Lower lobe of right lung (tissue), 2 donors: Measurements from ENCODE around the gene BMP8A. TPM values are rescaled to one million over a fixed set of nuclear protein-coding genes. Genes with fewer than 3 reads are reported as not detected.

Experiments
- ATAC-seq, 2 donors: fragments of 200-7000 bp; cut with Tn5 transposase; one replicate each; pipeline ENCODE4 v1.9.1; 2020 to 2022; ENCODE audit warnings: mild to moderate bottlenecking in 2 of 2, moderate library complexity in 2 of 2
- DNase-seq: peaks from one replicate; pipeline ENCODE4 v3.0.0-alpha.2; 2020
- H3K27ac ChIP-seq: fragments of 200-600 bp; one replicate; pipeline ENCODE4 v1.8.0; 2022
- H3K27me3 ChIP-seq: fragments of 200-600 bp; one replicate; pipeline ENCODE4 v1.8.0; 2022; ENCODE audit warnings: low read depth
- H3K36me3 ChIP-seq: fragments of 200-600 bp; one replicate; pipeline ENCODE4 v1.8.0; 2022; ENCODE audit warnings: mild to moderate bottlenecking
- H3K4me1 ChIP-seq: fragments of 200-600 bp; one replicate; pipeline ENCODE4 v1.8.0; 2022
- H3K4me3 ChIP-seq: fragments of 200-600 bp; one replicate; pipeline ENCODE4 v1.8.0; 2022; ENCODE audit warnings: mild to moderate bottlenecking
- H3K9me3 ChIP-seq: fragments of 200-600 bp; one replicate; pipeline ENCODE4 v1.8.0; 2022
- intact Hi-C: fragments of 100-400 bp; cut with DNase I; formaldehyde crosslinking; loops from one replicate; pipeline ENCODE4 v1.11.0; 2022
- total RNA-seq: library from RNA; stranded (reverse); fragmentation: NEBNext Ultra II Directional; extraction: Animal tissue kit (Norgen Biotek cat#: 25700); gene quantifications from one replicate; pipeline ENCODE4 v1.2.1, GENCODE V29; 2021
- TF ChIP-seq, protein P1 (sequence below): fragments of 200-600 bp; IDR thresholded peaks from one replicate; pipeline ENCODE4 v1.8.0; 2022; ENCODE audit warnings: antibody characterized with exemption, mild to moderate bottlenecking
- donor health status: DM: no; HTN: yes; CAD: no; lungs with severe emphysema.

Gene BMP8A
- total RNA-seq, 1 donor from 2014 or later = not detected

DNA sequence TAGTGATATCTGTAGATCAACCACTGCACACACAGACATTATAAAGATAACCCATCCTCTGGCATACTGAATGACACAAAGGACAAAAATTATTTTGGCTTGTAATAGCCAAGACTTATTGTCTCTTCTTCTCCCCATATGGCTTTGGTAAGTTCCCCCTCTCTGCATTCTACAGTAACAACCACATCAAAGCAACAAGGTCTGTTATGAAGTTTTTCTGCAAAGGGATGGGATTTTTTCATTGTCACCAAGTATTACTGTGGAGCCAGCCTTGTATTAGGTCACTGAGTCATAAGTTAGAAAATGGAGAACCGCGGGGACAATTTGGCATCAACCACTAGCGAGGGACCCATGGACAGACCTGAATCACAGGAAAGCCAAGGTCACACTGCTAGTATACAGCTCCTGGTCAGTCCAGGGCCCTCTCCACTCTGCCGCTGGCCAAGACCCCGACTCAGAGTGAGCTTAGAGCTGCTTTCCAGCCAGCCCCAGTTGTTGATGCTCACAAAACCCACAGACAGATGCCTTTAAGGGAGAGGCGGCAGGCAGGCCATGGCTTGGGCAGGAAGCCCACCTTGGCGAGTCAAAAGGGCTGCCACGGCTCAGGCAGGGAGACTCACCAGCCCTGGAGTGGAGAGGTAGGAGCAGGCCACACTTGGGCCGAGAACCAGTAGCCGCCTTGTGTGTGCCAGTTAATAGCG, 79.2 kb downstream of the BMP8A start:
- Histone ChIP-seq H3K4me1 (peaks cover 30% of the 10 kb centered on the region), H3K27ac (no peak overlapping the region), H3K36me3 (peaks cover 86% of the 10 kb centered on the region), H3K4me3 (no peak overlapping the region), H3K27me3 (no peaks in the 10 kb centered on the region), H3K9me3 (no peaks in the 10 kb centered on the region)
- TF ChIP-seq, protein P1, sequence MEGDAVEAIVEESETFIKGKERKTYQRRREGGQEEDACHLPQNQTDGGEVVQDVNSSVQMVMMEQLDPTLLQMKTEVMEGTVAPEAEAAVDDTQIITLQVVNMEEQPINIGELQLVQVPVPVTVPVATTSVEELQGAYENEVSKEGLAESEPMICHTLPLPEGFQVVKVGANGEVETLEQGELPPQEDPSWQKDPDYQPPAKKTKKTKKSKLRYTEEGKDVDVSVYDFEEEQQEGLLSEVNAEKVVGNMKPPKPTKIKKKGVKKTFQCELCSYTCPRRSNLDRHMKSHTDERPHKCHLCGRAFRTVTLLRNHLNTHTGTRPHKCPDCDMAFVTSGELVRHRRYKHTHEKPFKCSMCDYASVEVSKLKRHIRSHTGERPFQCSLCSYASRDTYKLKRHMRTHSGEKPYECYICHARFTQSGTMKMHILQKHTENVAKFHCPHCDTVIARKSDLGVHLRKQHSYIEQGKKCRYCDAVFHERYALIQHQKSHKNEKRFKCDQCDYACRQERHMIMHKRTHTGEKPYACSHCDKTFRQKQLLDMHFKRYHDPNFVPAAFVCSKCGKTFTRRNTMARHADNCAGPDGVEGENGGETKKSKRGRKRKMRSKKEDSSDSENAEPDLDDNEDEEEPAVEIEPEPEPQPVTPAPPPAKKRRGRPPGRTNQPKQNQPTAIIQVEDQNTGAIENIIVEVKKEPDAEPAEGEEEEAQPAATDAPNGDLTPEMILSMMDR = no peak
- DNase-seq = no peak
- ATAC-seq = no peak
- intact Hi-C loops = no loop called here

DNA sequence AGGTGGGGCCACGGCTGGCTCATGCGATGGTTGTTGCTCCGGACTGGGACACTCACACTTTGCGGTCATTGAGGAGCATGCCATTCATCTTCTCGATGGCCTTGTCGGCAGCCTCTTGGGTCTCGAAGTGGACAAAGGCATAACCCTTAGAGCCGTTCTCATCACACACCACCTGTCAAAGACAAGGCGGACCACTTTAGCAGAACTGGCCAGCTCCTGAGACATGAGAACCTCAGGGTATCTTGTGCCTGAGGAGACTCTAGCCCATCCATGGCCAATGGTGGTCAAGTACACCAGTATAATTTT, 79.7 kb downstream of the BMP8A start:
- H3K27me3 ChIP-seq = no peaks in the 10 kb centered on the region
- no peak for ATAC-seq

DNA sequence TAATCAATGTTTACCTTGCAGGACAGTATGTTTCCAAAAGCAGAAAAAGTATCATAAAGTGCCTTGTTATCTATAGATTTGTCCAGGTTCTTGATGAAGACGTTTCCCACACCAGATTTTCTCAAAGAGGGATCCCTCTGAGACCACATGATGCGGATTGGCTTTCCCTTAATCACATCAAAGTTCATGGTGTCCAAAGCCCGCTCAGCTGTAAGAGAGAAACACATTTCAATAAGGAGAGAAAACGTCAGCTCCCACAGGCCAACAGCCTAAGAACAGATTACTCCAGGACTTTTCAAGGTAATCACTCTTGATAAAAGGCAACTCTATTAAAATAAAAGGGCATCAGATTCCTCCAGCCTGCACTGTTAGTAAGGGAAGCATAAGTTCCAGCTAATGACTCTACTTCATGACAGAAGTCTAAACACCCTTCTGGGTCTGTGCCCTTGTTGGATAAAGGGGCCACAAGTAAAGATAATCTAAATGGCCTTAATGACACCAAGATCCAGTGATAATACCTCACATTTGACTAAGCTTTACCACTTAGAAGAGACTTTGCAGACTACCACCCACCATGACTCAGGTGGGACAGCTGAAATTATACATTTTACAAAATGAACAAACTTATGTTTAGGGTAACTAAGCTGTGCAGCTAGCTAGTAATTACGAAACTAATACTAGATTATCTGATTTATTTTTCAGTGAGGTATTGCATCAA, 81.1 kb downstream of the BMP8A start:
- H3K36me3 ChIP-seq = peaks cover 67% of the 10 kb centered on the region
- no peak overlapping the region for H3K27ac ChIP-seq
- no peaks in the 10 kb centered on the region for H3K27me3 ChIP-seq
- TF ChIP-seq, protein P1 = no peak
- peaks cover 30% of the 10 kb centered on the region for H3K4me1 ChIP-seq
- H3K4me3 ChIP-seq = no peak overlapping the region
- DNase-seq = no peak
- intact Hi-C loops = no loop called here
- no peak for ATAC-seq
- no peaks in the 10 kb centered on the region for H3K9me3 ChIP-seq

More for the DNA sequence above, 79.7 kb downstream of the BMP8A start:
- peaks cover 30% of the 10 kb centered on the region for H3K4me1 ChIP-seq
- no peaks in the 10 kb centered on the region for H3K9me3 ChIP-seq
- no peak overlapping the region for H3K4me3 ChIP-seq
- H3K36me3 ChIP-seq = peaks cover 81% of the 10 kb centered on the region
- TF ChIP-seq, protein P1 = no peak
- intact Hi-C loops = no loop called here
- H3K27ac ChIP-seq = no peak overlapping the region
- DNase-seq = no peak

DNA sequence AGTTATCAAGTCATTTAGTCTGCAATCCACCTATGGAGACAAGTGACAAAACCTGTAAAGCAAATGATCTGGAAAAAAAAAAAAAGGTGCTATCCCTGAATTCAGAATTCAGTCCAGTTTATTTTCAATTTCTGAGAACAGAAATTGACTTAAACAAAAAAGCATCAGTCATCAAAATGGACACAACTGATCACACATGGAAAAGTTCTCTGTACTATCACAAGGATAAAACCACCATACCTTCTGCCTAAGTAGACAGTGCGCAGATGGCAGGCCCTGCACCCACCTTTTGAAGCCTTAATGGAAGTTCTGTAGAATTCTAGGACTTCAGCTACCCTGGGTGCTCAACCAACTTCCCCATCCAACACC, 81.6 kb downstream of the BMP8A start:
- H3K36me3 ChIP-seq = peaks cover 62% of the 10 kb centered on the region
- intact Hi-C loops = no loop called here
- H3K9me3 ChIP-seq = no peaks in the 10 kb centered on the region
- no peak overlapping the region for H3K27ac ChIP-seq
- ATAC-seq = no peak
- TF ChIP-seq, protein P1 = no peak
- peaks cover 30% of the 10 kb centered on the region for H3K4me1 ChIP-seq
- H3K27me3 ChIP-seq = no peaks in the 10 kb centered on the region
- no peak overlapping the region for H3K4me3 ChIP-seq
- no peak for DNase-seq

DNA sequence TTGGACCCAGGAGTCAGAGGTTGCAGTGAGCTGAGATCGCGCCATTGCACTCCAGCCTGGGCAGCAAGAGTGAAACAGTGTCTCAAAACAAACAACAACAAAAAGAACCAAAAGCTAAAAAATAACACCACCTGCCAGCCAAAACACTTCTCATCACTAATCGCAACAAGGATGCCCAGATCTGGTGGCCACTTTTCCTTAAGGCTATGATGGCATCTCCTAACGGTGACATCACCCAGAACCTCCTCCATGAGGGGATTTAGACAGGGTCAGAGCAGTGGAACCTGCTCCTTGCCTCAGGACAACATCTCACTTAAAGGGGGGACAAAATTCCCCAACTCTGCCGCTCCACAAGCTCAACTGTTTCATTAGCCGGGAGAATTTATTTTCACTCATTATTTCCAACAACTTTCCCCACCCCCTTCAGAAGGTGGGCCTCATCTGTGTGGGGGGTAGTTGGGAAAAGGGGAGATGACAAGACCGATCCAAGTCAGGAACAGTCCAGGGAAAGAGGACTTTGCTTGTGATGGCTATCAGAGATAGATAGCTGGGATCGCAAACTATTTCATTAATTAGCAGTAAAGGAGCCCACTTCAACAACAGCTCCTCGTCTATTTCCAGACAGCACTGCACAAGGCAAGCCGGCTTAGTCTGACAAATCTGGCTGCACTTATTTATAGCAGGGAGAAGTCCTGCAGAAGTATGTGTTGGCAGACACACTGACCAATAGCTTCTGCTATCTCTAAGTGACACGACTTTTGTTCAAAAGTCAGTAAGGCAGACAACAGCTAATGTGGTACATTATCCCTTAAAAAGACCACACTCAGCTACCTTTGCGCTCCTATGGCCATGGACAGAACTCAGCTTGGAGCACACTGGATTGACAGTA, 82.5 kb downstream of the BMP8A start:
- peaks cover 30% of the 10 kb centered on the region for H3K4me1 ChIP-seq
- intact Hi-C loops = no loop called here
- H3K27me3 ChIP-seq = no peaks in the 10 kb centered on the region
- H3K9me3 ChIP-seq = no peaks in the 10 kb centered on the region
- ATAC-seq (no peak), DNase-seq (no peak)
- peak overlapping the region; percentile 90 for H3K4me3 ChIP-seq
- no peak overlapping the region for H3K27ac ChIP-seq
- TF ChIP-seq, protein P1 = no peak
- peaks cover 53% of the 10 kb centered on the region for H3K36me3 ChIP-seq
